ENCODE data around the gene CABLES2.
A peak's percentile ranks its signal among the peaks of the same experiment; 100 is the strongest.

Gene CABLES2

GRCh38 chr20:62357187-62357667 is 49.9 kb downstream of the CABLES2 start:
- no peak for DNase-seq

GRCh38 chr20:62356589-62357186 is 50.4 kb downstream of the CABLES2 start:
- DNase-seq = no peak

- no peak for DNase-seq
Observed at GRCh38 chr20:62355878-62356588, 51.1 kb downstream of the CABLES2 start.

GRCh38 chr20:62355516-62355877 is 51.6 kb downstream of the CABLES2 start:
- DNase-seq = no peak

GRCh38 chr20:62354811-62355341 is 52.2 kb downstream of the CABLES2 start:
- DNase-seq = no peak

GRCh38 chr20:62354031-62354808 is 52.9 kb downstream of the CABLES2 start:
- DNase-seq = no peak

GRCh38 chr20:62353289-62354030 is 53.6 kb downstream of the CABLES2 start:
- DNase-seq = no peak

- no peak for DNase-seq
Observed at GRCh38 chr20:62352402-62353288, 54.4 kb downstream of the CABLES2 start.

- DNase-seq = no peak
Observed at GRCh38 chr20:62351469-62352401, 55.4 kb downstream of the CABLES2 start.

- no peak for DNase-seq
Observed at GRCh38 chr20:62350629-62351422, 56.3 kb downstream of the CABLES2 start.

GRCh38 chr20:62350098-62350628 is 56.9 kb downstream of the CABLES2 start:
- DNase-seq = peak; percentile 81

GRCh38 chr20:62349556-62350097 is 57.5 kb downstream of the CABLES2 start:
- no peak for DNase-seq

GRCh38 chr20:62348604-62349003 is 58.5 kb downstream of the CABLES2 start:
- no peak for DNase-seq

GRCh38 chr20:62347445-62347844 is 59.6 kb downstream of the CABLES2 start:
- no peak for DNase-seq

GRCh38 chr20:62347151-62347404 is 60.0 kb downstream of the CABLES2 start:
- DNase-seq = no peak

GRCh38 chr20:62346398-62347150 is 60.5 kb downstream of the CABLES2 start:
- no peak for DNase-seq

GRCh38 chr20:62345681-62346370 is 61.3 kb downstream of the CABLES2 start:
- no peak for DNase-seq

GRCh38 chr20:62344782-62345181 is 62.3 kb downstream of the CABLES2 start:
- DNase-seq = no peak

Data from NCI-H1436 (cell line).